Loucy (cell line): ENCODE data around the gene SFXN5.

Experiments used
- H2AFZ ChIP-seq: fragments of 200-600 bp; sonication (generic); 2 replicates; pipeline ENCODE4 v1.6.0; 2016; ENCODE audit warnings: antibody characterized with exemption, mild to moderate bottlenecking, low read length, moderate library complexity
- H3F3A ChIP-seq: fragments of 200-600 bp; 2 replicates; pipeline ENCODE4 v1.6.0; 2016; ENCODE audit warnings: antibody characterized with exemption, low read depth, mild to moderate bottlenecking
- H3K27me3 ChIP-seq: fragments of 200-600 bp; sonication (generic); 2 replicates; pipeline ENCODE4 v1.6.1; 2014; ENCODE audit warnings: low read length, mild to moderate bottlenecking; ENCODE audit not compliant: insufficient read depth, poor library complexity, severe bottlenecking
- H3K36me3 ChIP-seq: fragments of 200-600 bp; sonication (generic); 2 replicates; pipeline ENCODE4 v1.6.1; 2016; ENCODE audit warnings: low read length; ENCODE audit not compliant: insufficient read depth
- H3K4me1 ChIP-seq: fragments of 200-600 bp; sonication (generic); 2 replicates; pipeline ENCODE4 v1.5.1; 2014; ENCODE audit warnings: low read length, mild to moderate bottlenecking; ENCODE audit not compliant: insufficient read depth, poor library complexity, severe bottlenecking
- H3K4me2 ChIP-seq: fragments of 200-600 bp; sonication (generic); 2 replicates; pipeline ENCODE4 v1.6.0; 2014; ENCODE audit warnings: antibody characterized with exemption, low read length, low read depth, mild to moderate bottlenecking; ENCODE audit not compliant: poor library complexity, severe bottlenecking
- H3K4me3 ChIP-seq: fragments of 200-600 bp; sonication (generic); 2 replicates; pipeline ENCODE4 v1.5.1; 2014; ENCODE audit warnings: low read length, mild to moderate bottlenecking, mixed read lengths; ENCODE audit not compliant: poor library complexity, severe bottlenecking
- H3K79me2 ChIP-seq: fragments of 200-600 bp; sonication (generic); 2 replicates; pipeline ENCODE4 v1.6.1; 2014; ENCODE audit warnings: low read length; ENCODE audit not compliant: insufficient read depth
- H3K9ac ChIP-seq: fragments of 200-600 bp; sonication (generic); 2 replicates; pipeline ENCODE4 v1.6.0; 2014; ENCODE audit warnings: mild to moderate bottlenecking, low read depth, low read length, moderate library complexity; ENCODE audit not compliant: poor library complexity, severe bottlenecking
- H3K9me2 ChIP-seq: fragments of 200-600 bp; sonication (generic); replicated peaks from 2 replicates; pipeline ENCODE4 v1.6.1; 2016; ENCODE audit warnings: low read depth, low read length, mixed read lengths
- H3K9me3 ChIP-seq: fragments of 200-600 bp; sonication (generic); 2 replicates; pipeline ENCODE4 v1.6.1; 2014; ENCODE audit warnings: mild to moderate bottlenecking, antibody characterized with exemption, low read length, low read depth; ENCODE audit not compliant: insufficient read depth
- H4K20me1 ChIP-seq: fragments of 200-600 bp; sonication (generic); 2 replicates; pipeline ENCODE4 v1.6.0; 2014; ENCODE audit warnings: antibody characterized with exemption, low read length, mild to moderate bottlenecking; ENCODE audit not compliant: insufficient read depth, poor library complexity, severe bottlenecking
- EZH2phosphoT487 ChIP-seq: fragments of 200-600 bp; IDR thresholded peaks from 2 replicates; pipeline ENCODE4 v1.6.1; 2018; ENCODE audit warnings: antibody characterized with exemption, mild to moderate bottlenecking, moderate library complexity, borderline replicate concordance
- TF ChIP-seq, protein P1 (sequence below): fragments of 200-600 bp; sonication (generic); conservative IDR thresholded peaks from 2 replicates; pipeline ENCODE4 v1.5.1; 2014; ENCODE audit warnings: mild to moderate bottlenecking, antibody characterized with exemption, low read length

SFXN5 gene

DNA sequence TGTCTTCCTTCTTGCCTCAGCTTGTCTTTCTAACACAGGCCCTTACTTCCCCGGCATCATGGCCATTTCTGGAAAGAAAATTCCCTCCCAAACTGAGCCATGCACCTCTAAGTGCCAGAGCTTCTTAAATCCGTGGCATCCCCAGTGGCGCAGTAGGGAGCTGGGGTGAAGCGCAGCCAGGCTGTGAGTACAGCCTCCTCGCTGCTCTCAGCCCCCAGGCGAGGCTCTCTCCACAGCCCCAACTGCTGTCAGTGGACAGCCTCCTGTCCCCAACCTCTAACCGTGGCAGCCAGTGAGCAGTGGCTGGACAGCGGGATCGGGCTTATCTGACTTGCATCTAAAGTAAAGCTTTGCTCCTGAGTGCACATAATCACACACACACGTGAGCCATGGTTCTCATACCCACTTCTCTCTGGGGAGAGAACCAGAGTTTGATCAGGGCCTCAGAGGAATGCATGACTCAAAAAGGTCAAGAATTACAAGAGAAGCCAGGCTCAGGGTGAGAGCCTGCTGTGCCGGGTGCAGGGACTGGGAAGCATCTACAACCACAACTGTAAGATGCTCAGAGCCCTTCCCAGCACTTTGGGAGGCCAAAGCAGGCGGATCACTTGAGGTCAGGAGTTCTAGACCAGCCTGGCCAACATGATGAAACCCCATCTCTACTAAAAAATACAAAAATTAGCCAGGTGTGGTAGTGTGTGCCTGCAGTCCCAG is 50.7 kb downstream of the SFXN5 start:
- no peak overlapping the region for H2AFZ ChIP-seq
- no peaks in the 10 kb centered on the region for H3K79me2 ChIP-seq
- no peaks in the 10 kb centered on the region for H3K9me3 ChIP-seq
- no peak overlapping the region for H3K4me3 ChIP-seq
- no peak for TF ChIP-seq EZH2phosphoT487
- TF ChIP-seq, protein P1, sequence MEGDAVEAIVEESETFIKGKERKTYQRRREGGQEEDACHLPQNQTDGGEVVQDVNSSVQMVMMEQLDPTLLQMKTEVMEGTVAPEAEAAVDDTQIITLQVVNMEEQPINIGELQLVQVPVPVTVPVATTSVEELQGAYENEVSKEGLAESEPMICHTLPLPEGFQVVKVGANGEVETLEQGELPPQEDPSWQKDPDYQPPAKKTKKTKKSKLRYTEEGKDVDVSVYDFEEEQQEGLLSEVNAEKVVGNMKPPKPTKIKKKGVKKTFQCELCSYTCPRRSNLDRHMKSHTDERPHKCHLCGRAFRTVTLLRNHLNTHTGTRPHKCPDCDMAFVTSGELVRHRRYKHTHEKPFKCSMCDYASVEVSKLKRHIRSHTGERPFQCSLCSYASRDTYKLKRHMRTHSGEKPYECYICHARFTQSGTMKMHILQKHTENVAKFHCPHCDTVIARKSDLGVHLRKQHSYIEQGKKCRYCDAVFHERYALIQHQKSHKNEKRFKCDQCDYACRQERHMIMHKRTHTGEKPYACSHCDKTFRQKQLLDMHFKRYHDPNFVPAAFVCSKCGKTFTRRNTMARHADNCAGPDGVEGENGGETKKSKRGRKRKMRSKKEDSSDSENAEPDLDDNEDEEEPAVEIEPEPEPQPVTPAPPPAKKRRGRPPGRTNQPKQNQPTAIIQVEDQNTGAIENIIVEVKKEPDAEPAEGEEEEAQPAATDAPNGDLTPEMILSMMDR = no peak
- H3K4me1 ChIP-seq = no peaks in the 10 kb centered on the region
- no peaks in the 10 kb centered on the region for H3K9me2 ChIP-seq
- H3K27me3 ChIP-seq = no peaks in the 10 kb centered on the region
- no peak overlapping the region for H3K9ac ChIP-seq
- no peak overlapping the region for H3K4me2 ChIP-seq
- no peaks in the 10 kb centered on the region for H4K20me1 ChIP-seq
- peaks cover 7% of the 10 kb centered on the region; the same call in 1 of the 2 replicates for H3K36me3 ChIP-seq
- H3F3A ChIP-seq = no peaks in the 10 kb centered on the region

DNA sequence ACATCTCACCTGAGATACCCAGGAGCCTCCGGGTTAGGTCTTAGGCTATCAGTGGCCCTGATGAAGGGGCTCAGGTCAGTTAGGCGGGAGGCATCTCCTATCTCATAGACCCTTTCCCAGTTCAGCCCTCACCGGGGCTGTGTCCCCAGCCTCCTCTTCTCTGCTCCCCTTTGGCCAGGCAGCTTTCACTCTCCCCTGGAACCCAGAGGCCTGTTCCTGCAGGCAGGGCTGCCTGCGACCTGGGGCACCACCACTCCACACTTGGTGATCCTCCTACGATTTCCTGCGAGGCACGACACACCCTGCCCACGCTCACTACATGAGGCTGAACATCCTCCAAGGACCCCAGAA is 51.2 kb downstream of the SFXN5 start:
- H3K9me3 ChIP-seq = no peaks in the 10 kb centered on the region
- no peak overlapping the region for H3K9ac ChIP-seq
- H4K20me1 ChIP-seq = no peaks in the 10 kb centered on the region
- TF ChIP-seq, protein P1 = no peak
- no peak for TF ChIP-seq EZH2phosphoT487
- H3K4me1 ChIP-seq = no peaks in the 10 kb centered on the region
- H3K79me2 ChIP-seq = no peaks in the 10 kb centered on the region
- H3K9me2 ChIP-seq = no peaks in the 10 kb centered on the region
- no peak overlapping the region for H3K4me3 ChIP-seq
- no peaks in the 10 kb centered on the region for H3F3A ChIP-seq
- peaks cover 7% of the 10 kb centered on the region; the same call in 1 of the 2 replicates for H3K36me3 ChIP-seq
- no peak overlapping the region for H2AFZ ChIP-seq
- H3K4me2 ChIP-seq = no peak overlapping the region
- no peaks in the 10 kb centered on the region for H3K27me3 ChIP-seq

DNA sequence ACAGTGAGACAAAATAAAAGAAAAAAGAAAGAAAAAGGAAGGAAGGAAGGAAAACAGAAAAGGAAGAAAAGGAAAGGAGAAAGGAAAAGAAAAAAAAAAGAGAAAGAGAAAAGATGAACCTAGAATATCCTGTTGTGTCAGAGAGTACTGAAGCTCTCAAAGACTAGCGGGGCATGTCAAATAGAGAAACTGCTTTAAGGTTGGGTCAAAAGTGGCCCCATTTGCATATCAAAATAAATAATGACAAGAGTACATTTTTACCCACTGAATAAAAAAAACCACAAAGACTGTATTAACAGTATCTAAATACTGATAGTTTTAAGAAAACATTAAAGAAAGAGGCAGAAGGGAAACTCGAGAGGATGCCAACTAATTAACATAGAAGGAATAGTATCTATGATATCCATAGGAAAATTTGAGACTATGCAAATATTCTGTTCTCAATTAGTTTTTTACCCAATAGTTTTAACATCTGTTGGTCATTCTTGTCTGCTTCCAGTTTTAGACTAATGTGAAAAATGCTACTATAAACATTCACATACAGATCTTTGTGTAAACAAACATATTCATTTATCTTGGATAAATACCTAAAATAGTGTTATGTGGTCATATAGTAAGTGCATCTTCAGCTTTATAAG is 53.2 kb downstream of the SFXN5 start:
- Histone ChIP-seq H2AFZ (no peak overlapping the region), H3K4me1 (no peaks in the 10 kb centered on the region), H3K9me2 (no peaks in the 10 kb centered on the region), H3K27me3 (no peaks in the 10 kb centered on the region), H3K9ac (no peak overlapping the region), H3K79me2 (no peaks in the 10 kb centered on the region), H3K4me3 (no peak overlapping the region), H4K20me1 (no peaks in the 10 kb centered on the region), H3F3A (no peaks in the 10 kb centered on the region), H3K36me3 (peaks cover 7% of the 10 kb centered on the region; the same call in 1 of the 2 replicates), H3K9me3 (no peaks in the 10 kb centered on the region), H3K4me2 (no peak overlapping the region)
- TF ChIP-seq, protein P1 = no peak
- no peak for TF ChIP-seq EZH2phosphoT487
